ENCODE results near the gene GPATCH8.

DNA sequence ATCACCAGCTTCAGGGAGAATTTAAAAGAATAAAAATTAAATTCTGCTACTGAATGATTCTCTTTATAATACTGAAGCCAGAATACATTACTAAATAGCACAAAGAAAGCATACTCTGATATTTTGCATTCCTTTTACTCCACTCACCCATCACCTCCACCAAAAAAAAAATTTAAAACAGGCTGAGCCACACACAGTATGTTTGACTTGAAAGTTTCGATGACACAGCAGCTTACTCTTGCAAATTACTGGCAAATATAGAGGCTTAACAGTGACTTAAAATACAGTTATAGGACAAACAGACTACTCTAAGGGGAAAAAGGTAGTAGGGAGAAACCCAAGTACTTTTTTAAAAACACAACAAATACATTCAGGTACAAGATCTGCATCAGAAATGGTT is 39.2 kb downstream of the GPATCH8 start:
- TF ChIP-seq ZBTB20 (tag by site-specific recombination; IDR thresholded peaks at IDR 0.05) (no peak), ZBTB1 (tag by site-specific recombination; IDR thresholded peaks at IDR 0.05) (no peak), PRDM1 (tag by site-specific recombination; IDR thresholded peaks at IDR 0.05) (no peak), ZNF274 (IDR thresholded peaks at IDR 0.05; ENCODE audit: low read length) (no peak), ZNF274 (tag by site-specific recombination; IDR thresholded peaks at IDR 0.05; ENCODE audit: borderline replicate concordance) (no peak), ZNF473 (tag by site-specific recombination; IDR thresholded peaks at IDR 0.05) (no peak), ZNF501 (tag by site-specific recombination; IDR thresholded peaks at IDR 0.05) (no peak), KLF16 (tag by site-specific recombination; IDR thresholded peaks at IDR 0.05) (no peak), RBAK (tag by site-specific recombination; IDR thresholded peaks at IDR 0.05) (no peak), MZF1 (tag by site-specific recombination; IDR thresholded peaks at IDR 0.05; ENCODE audit: borderline replicate concordance) (no peak), ZNF843 (tag by site-specific recombination; IDR thresholded peaks at IDR 0.05) (no peak)
- TF ChIP-seq, protein P1, sequence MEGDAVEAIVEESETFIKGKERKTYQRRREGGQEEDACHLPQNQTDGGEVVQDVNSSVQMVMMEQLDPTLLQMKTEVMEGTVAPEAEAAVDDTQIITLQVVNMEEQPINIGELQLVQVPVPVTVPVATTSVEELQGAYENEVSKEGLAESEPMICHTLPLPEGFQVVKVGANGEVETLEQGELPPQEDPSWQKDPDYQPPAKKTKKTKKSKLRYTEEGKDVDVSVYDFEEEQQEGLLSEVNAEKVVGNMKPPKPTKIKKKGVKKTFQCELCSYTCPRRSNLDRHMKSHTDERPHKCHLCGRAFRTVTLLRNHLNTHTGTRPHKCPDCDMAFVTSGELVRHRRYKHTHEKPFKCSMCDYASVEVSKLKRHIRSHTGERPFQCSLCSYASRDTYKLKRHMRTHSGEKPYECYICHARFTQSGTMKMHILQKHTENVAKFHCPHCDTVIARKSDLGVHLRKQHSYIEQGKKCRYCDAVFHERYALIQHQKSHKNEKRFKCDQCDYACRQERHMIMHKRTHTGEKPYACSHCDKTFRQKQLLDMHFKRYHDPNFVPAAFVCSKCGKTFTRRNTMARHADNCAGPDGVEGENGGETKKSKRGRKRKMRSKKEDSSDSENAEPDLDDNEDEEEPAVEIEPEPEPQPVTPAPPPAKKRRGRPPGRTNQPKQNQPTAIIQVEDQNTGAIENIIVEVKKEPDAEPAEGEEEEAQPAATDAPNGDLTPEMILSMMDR (tag by site-specific recombination; IDR thresholded peaks at IDR 0.05), result no peak
- TF ChIP-seq, protein P2, sequence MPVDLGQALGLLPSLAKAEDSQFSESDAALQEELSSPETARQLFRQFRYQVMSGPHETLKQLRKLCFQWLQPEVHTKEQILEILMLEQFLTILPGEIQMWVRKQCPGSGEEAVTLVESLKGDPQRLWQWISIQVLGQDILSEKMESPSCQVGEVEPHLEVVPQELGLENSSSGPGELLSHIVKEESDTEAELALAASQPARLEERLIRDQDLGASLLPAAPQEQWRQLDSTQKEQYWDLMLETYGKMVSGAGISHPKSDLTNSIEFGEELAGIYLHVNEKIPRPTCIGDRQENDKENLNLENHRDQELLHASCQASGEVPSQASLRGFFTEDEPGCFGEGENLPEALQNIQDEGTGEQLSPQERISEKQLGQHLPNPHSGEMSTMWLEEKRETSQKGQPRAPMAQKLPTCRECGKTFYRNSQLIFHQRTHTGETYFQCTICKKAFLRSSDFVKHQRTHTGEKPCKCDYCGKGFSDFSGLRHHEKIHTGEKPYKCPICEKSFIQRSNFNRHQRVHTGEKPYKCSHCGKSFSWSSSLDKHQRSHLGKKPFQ (tag by site-specific recombination; IDR thresholded peaks at IDR 0.05), result no peak
